ENCODE measurements around the gene PTPRD. TPM values are rescaled to one million over a fixed set of nuclear protein-coding genes. Genes with fewer than 3 reads are reported as not detected.
"Not testable (repeated sequence)": the region's sequence is repeated elsewhere in the genome, so short reads cannot be mapped to it uniquely, and the experiment has no call there.

PTPRD gene
- total and polyA plus RNA-seq, 2 donors from 2014 or later: 6.4 to 78.9 TPM

GRCh38 chr9:9326749-9327148, 1286.1 kb downstream of the PTPRD start:
- H3K9me3 ChIP-seq (ENCODE audit: control insufficient read depth in 2 of 3, insufficient read depth in 1 of 3, low read length in 3 of 3): no peaks in the 10 kb centered on the region
- no peaks in the 10 kb centered on the region for H3K4me1 ChIP-seq (ENCODE audit: control insufficient read depth in 2 of 3, insufficient read depth in 2 of 3, low read depth in 1 of 3, low read length in 3 of 3)
- no peak for TF ChIP-seq CTCF (IDR thresholded peaks at IDR 0.05; ENCODE audit: borderline replicate concordance, extremely low read depth, insufficient read depth)
- no peak overlapping the region for H3K9ac ChIP-seq (ENCODE audit: low read length in 3 of 3)
- no peak overlapping the region for H3K4me3 ChIP-seq (ENCODE audit: low read length in 3 of 3)
- DNase-seq (no peak), FAIRE-seq (no peak)
- H3K36me3 ChIP-seq (ENCODE audit: control insufficient read depth in 2 of 3, insufficient read depth in 3 of 3, low read length in 3 of 3): no peaks in the 10 kb centered on the region
- H3K27ac ChIP-seq (ENCODE audit: low read depth in 2 of 2, low read length in 2 of 2): no peak overlapping the region
- intact Hi-C loops (cut with DNase I): no loop called here
- no peaks in the 10 kb centered on the region for H3K27me3 ChIP-seq (ENCODE audit: control insufficient read depth, insufficient read depth, low read length)

- no peak for TF ChIP-seq CTCF (IDR thresholded peaks at IDR 0.05; ENCODE audit: borderline replicate concordance, extremely low read depth, insufficient read depth)
- no peaks in the 10 kb centered on the region for H3K9me3 ChIP-seq (ENCODE audit: control insufficient read depth in 2 of 3, insufficient read depth in 1 of 3, low read length in 3 of 3)
- FAIRE-seq (no peak), DNase-seq (peak in 2 of 5 donors; percentile 26 to 29)
- H3K4me1 ChIP-seq (ENCODE audit: control insufficient read depth in 2 of 3, insufficient read depth in 2 of 3, low read depth in 1 of 3, low read length in 3 of 3): no peaks in the 10 kb centered on the region
- H3K4me3 ChIP-seq (ENCODE audit: low read length in 3 of 3): no peak overlapping the region
- H3K27ac ChIP-seq (ENCODE audit: low read depth in 2 of 2, low read length in 2 of 2): no peak overlapping the region
- intact Hi-C loops (cut with DNase I): no loop called here
- no peaks in the 10 kb centered on the region for H3K27me3 ChIP-seq (ENCODE audit: control insufficient read depth, insufficient read depth, low read length)
- H3K9ac ChIP-seq (ENCODE audit: low read length in 3 of 3): no peak overlapping the region
- no peaks in the 10 kb centered on the region for H3K36me3 ChIP-seq (ENCODE audit: control insufficient read depth in 2 of 3, insufficient read depth in 3 of 3, low read length in 3 of 3)
Observed at GRCh38 chr9:9319007-9319406, 1293.8 kb downstream of the PTPRD start.

GRCh38 chr9:9310743-9311142, 1302.1 kb downstream of the PTPRD start:
- DNase-seq: peak in 1 of 5 donors; percentile 2
- H3K27me3 ChIP-seq (ENCODE audit: control insufficient read depth, insufficient read depth, low read length); FAIRE-seq; H3K36me3 ChIP-seq (ENCODE audit: control insufficient read depth in 2 of 3, insufficient read depth in 3 of 3, low read length in 3 of 3); H3K4me3 ChIP-seq (ENCODE audit: low read length in 3 of 3); H3K4me1 ChIP-seq (ENCODE audit: control insufficient read depth in 2 of 3, insufficient read depth in 2 of 3, low read depth in 1 of 3, low read length in 3 of 3); H3K9ac ChIP-seq (ENCODE audit: low read length in 3 of 3); intact Hi-C loops (cut with DNase I); H3K27ac ChIP-seq (ENCODE audit: low read depth in 2 of 2, low read length in 2 of 2); H3K9me3 ChIP-seq (ENCODE audit: control insufficient read depth in 2 of 3, insufficient read depth in 1 of 3, low read length in 3 of 3): not testable (repeated sequence)

DNA sequence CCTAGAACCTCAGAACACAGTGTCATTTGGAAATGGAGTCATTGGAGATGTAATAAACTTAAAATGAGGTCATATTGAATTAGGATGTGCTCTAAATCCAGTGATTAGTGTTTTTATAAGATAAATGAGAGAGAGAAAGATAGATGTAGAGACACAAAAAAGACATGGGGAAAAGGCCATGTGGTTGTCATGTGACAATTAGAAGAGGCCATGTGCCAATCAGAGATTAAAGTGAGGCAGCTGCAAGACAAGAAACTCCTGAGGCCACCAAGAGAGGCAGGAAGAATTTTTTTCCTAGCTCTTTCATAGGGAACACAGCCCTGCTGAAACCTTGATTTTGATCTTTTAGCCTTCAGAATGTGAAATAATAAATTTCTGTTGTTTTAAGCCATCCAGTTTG, 1307.2 kb downstream of the PTPRD start:
- H3K4me1 ChIP-seq (ENCODE audit: control insufficient read depth in 2 of 3, insufficient read depth in 2 of 3, low read depth in 1 of 3, low read length in 3 of 3): peaks cover 0 to 2% (median 0%) of the 10 kb centered on the region in 3 donors
- DNase-seq: no peak
- H3K4me3 ChIP-seq (ENCODE audit: low read length in 3 of 3): no peak overlapping the region
- no peak overlapping the region for H3K9ac ChIP-seq (ENCODE audit: low read length in 3 of 3)
- intact Hi-C loops (cut with DNase I): no loop called here
- no peak overlapping the region for H3K27ac ChIP-seq (ENCODE audit: low read depth in 2 of 2, low read length in 2 of 2)
- no peaks in the 10 kb centered on the region for H3K27me3 ChIP-seq (ENCODE audit: control insufficient read depth, insufficient read depth, low read length)
- no peaks in the 10 kb centered on the region for H3K9me3 ChIP-seq (ENCODE audit: control insufficient read depth in 2 of 3, insufficient read depth in 1 of 3, low read length in 3 of 3)
- H3K36me3 ChIP-seq (ENCODE audit: control insufficient read depth in 2 of 3, insufficient read depth in 3 of 3, low read length in 3 of 3): no peaks in the 10 kb centered on the region
- FAIRE-seq: no peak
- TF ChIP-seq CTCF (IDR thresholded peaks at IDR 0.05; ENCODE audit: borderline replicate concordance, extremely low read depth, insufficient read depth): no peak

Data from kidney (tissue), 14 donors.